ENCODE results near the gene RNF103.
"Not testable (repeated sequence)": the region's sequence is repeated elsewhere in the genome, so short reads cannot be mapped to it uniquely, and the experiment has no call there.

Gene RNF103

GRCh38 chr2:86623043-86623493 is 597 bp downstream of the RNF103 start:
- DNase-seq = peak; percentile 54

- DNase-seq = peak; percentile 20
Measured at GRCh38 chr2:86622519-86623042, 1.1 kb downstream of the RNF103 start.

GRCh38 chr2:86621280-86621943 is 2.3 kb downstream of the RNF103 start:
- DNase-seq = no peak

DNA sequence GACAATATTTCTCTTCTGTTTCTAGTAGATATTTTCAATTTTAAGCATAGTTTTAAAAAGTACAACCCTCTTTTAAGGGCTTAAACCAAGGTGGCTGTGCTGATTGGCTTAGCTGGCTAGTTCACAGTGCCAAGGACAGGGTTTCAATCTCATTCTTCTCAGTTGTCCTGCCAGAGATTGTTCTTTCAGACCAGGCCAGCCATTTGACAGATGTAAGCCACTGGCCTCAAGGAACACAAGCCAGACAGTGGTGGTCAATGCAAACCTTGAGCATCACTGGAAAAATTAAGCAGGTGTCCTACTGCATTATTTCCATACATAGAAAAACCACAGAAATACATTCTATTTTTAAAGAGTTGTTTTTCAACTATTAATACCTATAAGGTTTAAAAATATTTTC is 5.9 kb downstream of the RNF103 start:
- no peak for DNase-seq

DNA sequence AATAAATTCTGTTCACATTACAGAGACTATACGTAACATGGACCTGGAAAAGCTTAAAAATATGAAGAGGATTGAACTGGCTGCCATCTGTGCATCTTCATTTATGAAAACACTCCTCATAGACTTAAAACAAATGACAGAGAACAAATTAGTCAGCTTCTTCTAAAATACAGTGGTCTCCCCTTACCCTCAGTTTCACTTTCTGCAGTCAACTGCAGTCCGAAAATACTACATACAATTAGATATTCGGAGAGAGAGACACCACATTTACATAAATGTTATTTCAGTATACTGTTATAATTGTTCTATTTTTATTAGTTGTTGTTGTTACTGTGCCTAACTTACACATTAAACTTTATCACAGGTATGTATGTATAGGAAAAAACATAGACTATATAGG is 6.5 kb downstream of the RNF103 start:
- DNase-seq = no peak

DNA sequence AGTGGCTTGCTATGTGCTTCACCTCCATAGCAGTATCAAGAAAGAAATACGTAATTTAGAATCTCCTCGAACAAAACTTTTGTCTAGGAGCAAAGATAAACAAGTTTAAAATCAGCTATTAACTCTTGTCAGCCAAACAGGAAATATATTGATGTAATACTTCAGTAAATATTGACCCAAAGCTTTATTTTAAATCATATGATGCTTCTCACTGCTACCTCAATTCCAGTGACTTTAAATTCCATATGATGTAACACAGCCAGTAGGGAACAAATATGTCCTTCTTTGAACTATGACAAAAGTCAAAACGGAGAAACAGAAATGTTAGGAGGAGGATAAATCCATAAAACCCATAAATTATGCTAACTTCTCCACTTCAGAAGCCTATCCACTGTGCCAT is 7.2 kb downstream of the RNF103 start:
- no peak for DNase-seq

DNA sequence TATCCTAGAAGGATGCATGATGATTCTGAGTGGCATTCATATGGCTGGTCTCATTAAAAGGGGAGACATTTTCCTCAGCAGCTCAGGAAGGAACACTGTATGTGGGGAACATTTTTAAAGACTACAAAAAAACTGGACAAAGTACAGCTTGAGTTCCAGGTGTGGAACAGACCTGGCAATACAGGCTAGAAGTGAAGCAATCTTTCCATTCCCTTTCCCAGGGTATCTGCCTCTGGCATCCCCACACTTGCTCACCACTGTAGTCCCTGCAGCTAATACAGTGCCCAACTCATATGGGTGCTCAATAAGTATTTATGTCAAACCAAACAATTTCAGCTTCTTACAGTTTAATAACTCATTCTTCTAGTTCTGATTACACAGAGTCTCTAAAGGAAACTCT is 8.1 kb downstream of the RNF103 start:
- DNase-seq = no peak

DNA sequence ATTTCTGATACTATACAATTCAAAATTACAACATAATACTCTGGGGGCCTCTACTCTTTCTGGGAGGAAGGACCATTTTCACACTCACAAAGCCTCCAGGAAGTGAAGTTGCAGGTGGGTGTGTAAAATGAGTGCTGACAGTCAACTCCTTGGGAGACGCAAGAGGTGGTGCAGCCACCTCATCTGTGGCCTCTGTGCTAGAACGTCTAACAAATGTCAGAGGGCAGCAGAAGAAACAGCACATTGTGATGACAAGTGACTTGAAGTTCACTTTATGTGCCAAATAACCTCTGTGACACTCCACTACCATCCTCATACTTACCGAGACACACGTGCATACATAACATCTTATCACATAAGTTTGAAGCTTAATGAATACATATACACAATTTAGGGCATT is 10.2 kb downstream of the RNF103 start:
- no peak for DNase-seq

DNA sequence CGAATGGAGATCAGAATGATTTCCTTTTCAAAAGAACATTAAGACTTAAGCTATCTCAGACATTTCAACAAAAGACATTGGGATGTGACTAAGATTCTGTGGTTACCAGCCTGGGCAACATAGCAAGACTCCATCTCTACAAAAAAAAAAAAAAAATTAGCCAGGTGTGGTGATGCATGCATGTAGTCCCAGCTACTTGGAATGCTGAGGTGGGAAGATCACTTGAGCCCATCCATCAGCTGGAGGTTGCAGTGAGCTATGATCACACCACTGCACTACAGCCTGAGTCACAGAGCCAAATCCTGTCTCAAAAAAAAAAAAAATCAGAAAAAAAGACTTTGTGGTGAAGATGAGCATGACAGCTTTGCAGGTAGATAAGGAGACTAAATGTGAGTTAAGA is 12.8 kb downstream of the RNF103 start:
- DNase-seq = no peak

DNA sequence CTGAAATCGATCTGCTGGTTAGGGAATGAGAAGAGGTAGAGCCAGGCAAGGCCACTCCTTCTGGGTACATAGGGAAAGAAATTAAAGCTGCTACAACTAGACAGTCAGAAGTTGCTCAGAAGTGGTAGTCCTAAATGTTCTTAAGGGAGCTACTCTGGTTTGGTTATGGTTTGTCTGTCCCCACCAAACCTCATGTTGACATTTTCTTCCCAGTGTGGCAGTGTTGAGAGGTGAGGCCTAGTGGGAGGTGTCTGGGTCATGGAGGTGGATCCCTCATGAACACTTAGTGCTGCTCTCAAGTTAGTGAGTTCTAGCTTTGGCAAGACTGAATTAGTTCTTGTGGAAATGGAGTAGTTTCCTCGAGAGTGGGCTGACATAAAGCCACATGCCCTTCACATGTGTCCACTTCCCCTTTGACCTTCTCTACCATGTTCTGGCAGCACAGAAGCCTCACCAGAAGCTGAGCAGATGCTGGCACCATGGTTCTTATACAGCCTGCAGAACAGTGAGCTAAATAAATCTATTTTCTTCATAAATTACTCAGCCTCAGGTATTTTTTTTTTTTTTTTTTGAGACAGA is 14.7 kb downstream of the RNF103 start:
- no peak for DNase-seq

DNA sequence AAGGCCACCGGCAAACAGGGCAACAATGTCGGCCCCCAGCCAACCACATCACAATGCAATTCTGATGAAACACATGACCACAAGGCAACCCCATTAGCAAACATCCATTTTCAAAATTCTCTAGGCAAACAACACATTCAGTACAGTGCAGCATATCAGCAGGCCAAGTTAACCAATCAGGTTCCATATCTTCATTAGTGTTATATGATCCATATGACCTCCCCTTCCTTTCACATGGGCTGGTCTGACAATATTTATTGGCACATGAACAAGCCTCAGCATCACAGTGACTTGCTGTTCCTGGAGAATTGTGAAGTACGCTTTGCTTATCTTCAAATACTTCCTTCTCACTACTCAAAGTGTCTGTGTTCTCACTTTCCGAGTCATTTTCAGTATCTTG is 19.8 kb downstream of the RNF103 start:
- no peak for DNase-seq

- DNase-seq = no peak
Measured at GRCh38 chr2:86598966-86599365, 24.7 kb downstream of the RNF103 start.

DNA sequence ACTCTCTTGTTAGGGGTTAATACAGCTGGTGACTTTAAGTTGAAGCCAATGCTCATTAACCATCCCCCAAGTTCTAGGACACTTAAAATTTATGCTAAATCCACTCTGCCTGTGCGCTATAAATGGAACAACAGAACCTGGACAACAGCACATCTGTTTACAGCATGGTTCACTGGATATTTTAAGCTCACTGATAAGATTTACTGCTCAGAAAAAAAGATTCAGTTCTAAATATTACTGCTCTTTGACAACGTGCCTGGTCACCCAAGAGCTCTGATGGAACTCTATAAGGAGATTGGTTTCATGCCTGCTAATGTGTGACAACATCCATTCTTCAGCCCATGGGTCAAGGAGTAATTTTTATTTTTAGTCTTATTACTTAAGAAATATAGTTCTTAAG is 27.5 kb downstream of the RNF103 start:
- no peak for DNase-seq

GRCh38 chr2:86593266-86593665 is 30.4 kb downstream of the RNF103 start:
- DNase-seq = no peak

- DNase-seq = no peak
Measured at GRCh38 chr2:86592547-86593230, 31.0 kb downstream of the RNF103 start.

DNA sequence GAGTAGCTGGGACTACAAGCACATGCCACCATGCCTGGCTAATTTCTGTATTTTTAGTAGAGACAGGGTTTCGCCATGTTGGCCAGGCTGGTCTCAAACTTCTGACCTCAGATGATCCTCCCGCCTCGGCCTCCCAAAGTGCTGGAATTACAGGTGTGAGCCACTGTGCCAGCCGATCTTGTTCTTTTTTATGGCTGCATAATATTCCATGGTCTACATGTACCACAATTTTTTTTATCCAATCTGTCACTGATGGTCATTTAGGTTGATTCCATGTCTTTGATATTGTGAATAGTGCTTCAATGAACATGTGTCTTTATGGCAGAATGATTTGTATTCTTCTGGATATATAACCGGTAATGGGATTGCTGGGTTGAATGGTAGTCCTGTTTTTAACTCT is 34.0 kb downstream of the RNF103 start:
- not testable (repeated sequence) for DNase-seq

GRCh38 chr2:86584151-86584913 is 39.3 kb downstream of the RNF103 start:
- DNase-seq = no peak

- DNase-seq = no peak
Measured at GRCh38 chr2:86580560-86580959, 43.1 kb downstream of the RNF103 start.

DNA sequence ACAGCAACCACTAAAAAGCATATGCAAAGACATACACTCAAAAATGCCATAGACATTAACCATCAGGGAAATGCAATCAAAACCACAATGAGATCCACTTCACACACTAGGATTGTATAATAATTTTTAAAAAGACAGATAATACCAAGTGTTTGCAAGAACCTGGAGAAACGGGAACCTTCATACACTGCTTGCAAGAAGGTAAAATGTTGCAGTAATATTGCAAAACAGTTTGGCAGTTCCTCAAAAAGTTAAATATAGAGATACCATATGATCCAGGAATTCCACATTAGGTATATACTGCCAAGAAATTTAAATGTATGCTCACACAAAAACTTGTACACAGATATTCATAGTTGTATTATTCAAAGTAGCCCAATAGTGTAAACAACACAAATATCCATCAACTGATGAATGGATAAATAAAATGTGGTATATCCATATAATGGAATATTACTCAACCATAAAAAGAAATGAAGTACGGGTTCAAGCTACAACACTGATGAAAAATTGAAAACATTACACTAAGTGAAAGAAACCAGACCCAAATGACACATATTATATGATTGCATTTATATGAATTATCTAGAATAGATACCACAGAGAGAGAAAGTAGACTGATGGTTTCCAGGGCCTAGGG is 45.7 kb downstream of the RNF103 start:
- DNase-seq = no peak

DNA sequence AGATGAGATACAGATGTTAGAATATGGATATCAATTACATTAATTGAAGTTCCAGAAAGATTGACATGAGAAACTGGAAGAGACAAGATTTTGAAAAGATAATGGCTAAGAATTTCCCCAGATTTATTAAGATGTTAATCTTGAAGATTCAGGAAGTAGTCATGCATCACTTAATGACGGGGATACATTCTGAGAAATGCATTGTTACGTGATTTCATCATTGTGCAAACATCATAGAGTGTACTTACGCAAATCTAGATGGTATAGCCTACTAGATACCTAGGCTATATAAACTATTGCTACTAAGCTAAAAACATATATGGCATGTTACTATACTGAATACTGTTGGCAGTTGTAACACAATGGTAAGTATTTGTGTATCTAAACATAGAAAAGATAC is 53.6 kb downstream of the RNF103 start:
- DNase-seq = no peak

DNA sequence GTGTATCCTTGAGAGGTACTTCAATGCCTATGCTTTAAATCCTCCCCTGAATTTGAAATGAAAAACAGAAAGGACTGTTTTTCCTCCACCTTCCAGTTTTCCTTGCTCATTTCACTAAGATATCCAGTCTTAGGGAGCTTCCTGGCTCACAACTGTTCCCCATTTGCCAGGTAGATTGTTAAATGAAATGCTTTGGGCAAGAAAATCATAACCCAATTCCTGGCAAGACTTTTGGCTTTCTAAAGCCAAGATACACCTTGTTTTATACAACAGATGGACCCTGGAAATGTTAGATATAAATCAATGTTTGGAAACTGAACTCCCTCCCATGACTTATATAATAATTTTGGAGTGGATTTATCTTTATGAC is 56.9 kb downstream of the RNF103 start:
- DNase-seq = no peak

DNA sequence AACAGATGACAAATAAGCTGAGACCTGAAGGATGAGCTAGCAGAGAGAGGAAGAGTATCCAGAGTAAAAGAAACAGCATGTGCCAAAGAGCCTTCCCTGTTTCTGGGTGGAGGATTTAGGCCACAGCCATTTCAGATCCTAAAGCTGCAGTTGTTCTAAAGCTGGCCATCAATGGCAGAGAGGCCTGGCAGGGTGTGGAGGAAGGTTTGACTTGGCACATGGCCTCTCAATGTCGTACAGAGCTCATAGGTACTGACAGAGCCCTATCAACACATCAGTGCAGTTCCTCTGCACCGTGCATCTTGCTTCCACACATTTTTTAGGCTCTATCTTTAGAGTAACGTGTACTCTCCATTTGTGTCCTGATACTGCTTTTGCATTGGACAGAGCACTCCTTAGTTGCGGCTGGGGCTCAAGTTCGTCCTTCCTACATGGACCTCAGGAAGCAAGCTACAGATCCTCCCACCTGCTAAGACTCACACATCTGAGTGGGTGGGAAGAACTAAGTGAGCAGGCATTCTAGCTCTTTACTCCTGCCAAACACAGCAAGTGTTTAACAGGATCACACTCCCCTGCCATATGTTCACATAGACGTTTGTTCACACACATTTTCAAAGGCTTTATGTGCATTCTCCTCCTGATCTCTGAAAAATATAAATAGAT is 57.4 kb downstream of the RNF103 start:
- DNase-seq = no peak
